Epithelial cell of esophagus (primary cell): ENCODE data around the gene PKNOX2.

Experiments used
- DNase-seq: peaks from one replicate; pipeline ENCODE4 v3.0.0; 2010; ENCODE audit warnings: low read depth
- H3K4me3 ChIP-seq: 2 replicates; pipeline ENCODE4 v1.5.1; 2011; ENCODE audit warnings: mild to moderate bottlenecking, low read length, control low read depth
- CTCF ChIP-seq: IDR thresholded peaks from 2 replicates; pipeline ENCODE4 v1.5.1; 2011; ENCODE audit warnings: low read depth, mild to moderate bottlenecking, low read length, control low read depth, inconsistent platforms; ENCODE audit not compliant: insufficient read depth; ENCODE audit errors: missing control alignments

Gene PKNOX2

GRCh38 chr11:125295931-125296330 is 131.4 kb downstream of the PKNOX2 start:
- no peak for TF ChIP-seq CTCF
- DNase-seq = no peak
- H3K4me3 ChIP-seq = no peak overlapping the region

GRCh38 chr11:125297346-125297915 is 132.9 kb downstream of the PKNOX2 start:
- TF ChIP-seq CTCF = no peak

GRCh38 chr11:125299061-125299615 is 134.6 kb downstream of the PKNOX2 start:
- H3K4me3 ChIP-seq = no peak overlapping the region
- DNase-seq = no peak

More at GRCh38 chr11:125297346-125297915, 132.9 kb downstream of the PKNOX2 start:
- no peak overlapping the region for H3K4me3 ChIP-seq
- DNase-seq = no peak

GRCh38 chr11:125299821-125300220 is 135.3 kb downstream of the PKNOX2 start:
- no peak overlapping the region for H3K4me3 ChIP-seq
- no peak for TF ChIP-seq CTCF
- no peak for DNase-seq

More at GRCh38 chr11:125299061-125299615, 134.6 kb downstream of the PKNOX2 start:
- TF ChIP-seq CTCF = no peak

- no peak for TF ChIP-seq CTCF
- DNase-seq = peak; percentile 76
- H3K4me3 ChIP-seq = no peak overlapping the region
Measured at GRCh38 chr11:125300791-125301218, 136.3 kb downstream of the PKNOX2 start.

GRCh38 chr11:125301346-125301745 is 136.8 kb downstream of the PKNOX2 start:
- DNase-seq = no peak
- no peak for TF ChIP-seq CTCF
- H3K4me3 ChIP-seq = no peak overlapping the region

GRCh38 chr11:125303186-125303585 is 138.6 kb downstream of the PKNOX2 start:
- TF ChIP-seq CTCF = no peak
- DNase-seq = no peak
- H3K4me3 ChIP-seq = no peak overlapping the region
